ENCODE results near the gene RNF183.
"Not testable (repeated sequence)": the region's sequence is repeated elsewhere in the genome, so short reads cannot be mapped to it uniquely, and the experiment has no call there.

DNA sequence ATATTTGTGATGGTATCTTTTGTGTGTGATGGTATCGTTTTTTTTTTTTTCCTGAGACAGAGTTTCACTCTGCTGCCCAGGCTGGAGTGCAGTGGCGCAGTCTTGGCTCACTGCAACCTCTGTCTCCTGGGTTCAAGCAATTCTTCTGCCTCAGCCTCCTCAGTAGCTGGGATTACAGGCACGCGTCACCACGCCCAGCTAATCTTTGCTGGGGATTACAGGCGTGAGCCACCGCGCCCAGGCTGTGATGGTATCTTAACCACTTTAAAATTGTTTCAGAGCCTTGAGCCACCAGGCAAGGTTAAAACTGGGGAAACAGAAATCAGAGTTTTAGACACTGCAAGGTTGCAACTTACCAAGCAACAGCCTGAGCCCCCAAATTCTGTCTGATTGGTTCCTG is 6.9 kb downstream of the RNF183 start:
- TF ChIP-seq, protein P1, sequence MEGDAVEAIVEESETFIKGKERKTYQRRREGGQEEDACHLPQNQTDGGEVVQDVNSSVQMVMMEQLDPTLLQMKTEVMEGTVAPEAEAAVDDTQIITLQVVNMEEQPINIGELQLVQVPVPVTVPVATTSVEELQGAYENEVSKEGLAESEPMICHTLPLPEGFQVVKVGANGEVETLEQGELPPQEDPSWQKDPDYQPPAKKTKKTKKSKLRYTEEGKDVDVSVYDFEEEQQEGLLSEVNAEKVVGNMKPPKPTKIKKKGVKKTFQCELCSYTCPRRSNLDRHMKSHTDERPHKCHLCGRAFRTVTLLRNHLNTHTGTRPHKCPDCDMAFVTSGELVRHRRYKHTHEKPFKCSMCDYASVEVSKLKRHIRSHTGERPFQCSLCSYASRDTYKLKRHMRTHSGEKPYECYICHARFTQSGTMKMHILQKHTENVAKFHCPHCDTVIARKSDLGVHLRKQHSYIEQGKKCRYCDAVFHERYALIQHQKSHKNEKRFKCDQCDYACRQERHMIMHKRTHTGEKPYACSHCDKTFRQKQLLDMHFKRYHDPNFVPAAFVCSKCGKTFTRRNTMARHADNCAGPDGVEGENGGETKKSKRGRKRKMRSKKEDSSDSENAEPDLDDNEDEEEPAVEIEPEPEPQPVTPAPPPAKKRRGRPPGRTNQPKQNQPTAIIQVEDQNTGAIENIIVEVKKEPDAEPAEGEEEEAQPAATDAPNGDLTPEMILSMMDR (conservative IDR thresholded peaks at IDR 0.05) = not testable (repeated sequence)
- not testable (repeated sequence) for TF ChIP-seq ZFX (IDR thresholded peaks at IDR 0.05)

Measured in C4-2B (cell line).